ENCODE data around the gene TMOD2. TPM values are rescaled to one million over a fixed set of nuclear protein-coding genes. Genes with fewer than 3 reads are reported as not detected.

Gene TMOD2
- total RNA-seq, 1 experiment from 2014 or later: 3.6 TPM

DNA sequence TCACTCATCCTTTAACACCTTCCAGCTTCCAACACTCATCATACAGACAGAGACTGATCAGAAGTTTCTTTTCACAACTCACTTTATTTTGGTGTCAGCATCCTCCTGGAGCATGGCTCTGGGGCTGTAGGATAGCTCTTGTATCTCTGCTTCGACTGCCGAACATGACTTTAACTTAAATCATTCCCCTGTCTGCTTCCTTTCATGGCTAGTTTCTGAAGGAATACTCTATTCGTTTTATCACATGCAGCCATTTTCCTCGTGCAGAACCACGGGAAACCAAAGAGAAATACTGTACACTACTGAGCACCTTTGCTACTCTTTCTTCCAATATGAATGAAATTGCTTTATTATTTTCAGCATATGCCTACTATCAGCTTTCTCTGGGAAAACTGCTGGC is 2.1 kb upstream of the TMOD2 start:
- Mint-ChIP-seq H3K36me3 (no peaks in the 10 kb centered on the region), H3K27ac (no peak overlapping the region), H3K27me3 (ENCODE audit: low read depth) (peaks cover 64% of the 10 kb centered on the region), H3K4me3 (no peak overlapping the region), H3K9me3 (no peaks in the 10 kb centered on the region), H3K4me1 (peaks cover 5% of the 10 kb centered on the region)
- no peak for TF ChIP-seq NR3C1 (CRISPR knock-in tag; conservative IDR thresholded peaks at IDR 0.05; ENCODE audit: low read depth)
- no peak for TF ChIP-seq HMGXB4 (CRISPR knock-in tag; IDR thresholded peaks at IDR 0.05)
- TF ChIP-seq, protein P1, sequence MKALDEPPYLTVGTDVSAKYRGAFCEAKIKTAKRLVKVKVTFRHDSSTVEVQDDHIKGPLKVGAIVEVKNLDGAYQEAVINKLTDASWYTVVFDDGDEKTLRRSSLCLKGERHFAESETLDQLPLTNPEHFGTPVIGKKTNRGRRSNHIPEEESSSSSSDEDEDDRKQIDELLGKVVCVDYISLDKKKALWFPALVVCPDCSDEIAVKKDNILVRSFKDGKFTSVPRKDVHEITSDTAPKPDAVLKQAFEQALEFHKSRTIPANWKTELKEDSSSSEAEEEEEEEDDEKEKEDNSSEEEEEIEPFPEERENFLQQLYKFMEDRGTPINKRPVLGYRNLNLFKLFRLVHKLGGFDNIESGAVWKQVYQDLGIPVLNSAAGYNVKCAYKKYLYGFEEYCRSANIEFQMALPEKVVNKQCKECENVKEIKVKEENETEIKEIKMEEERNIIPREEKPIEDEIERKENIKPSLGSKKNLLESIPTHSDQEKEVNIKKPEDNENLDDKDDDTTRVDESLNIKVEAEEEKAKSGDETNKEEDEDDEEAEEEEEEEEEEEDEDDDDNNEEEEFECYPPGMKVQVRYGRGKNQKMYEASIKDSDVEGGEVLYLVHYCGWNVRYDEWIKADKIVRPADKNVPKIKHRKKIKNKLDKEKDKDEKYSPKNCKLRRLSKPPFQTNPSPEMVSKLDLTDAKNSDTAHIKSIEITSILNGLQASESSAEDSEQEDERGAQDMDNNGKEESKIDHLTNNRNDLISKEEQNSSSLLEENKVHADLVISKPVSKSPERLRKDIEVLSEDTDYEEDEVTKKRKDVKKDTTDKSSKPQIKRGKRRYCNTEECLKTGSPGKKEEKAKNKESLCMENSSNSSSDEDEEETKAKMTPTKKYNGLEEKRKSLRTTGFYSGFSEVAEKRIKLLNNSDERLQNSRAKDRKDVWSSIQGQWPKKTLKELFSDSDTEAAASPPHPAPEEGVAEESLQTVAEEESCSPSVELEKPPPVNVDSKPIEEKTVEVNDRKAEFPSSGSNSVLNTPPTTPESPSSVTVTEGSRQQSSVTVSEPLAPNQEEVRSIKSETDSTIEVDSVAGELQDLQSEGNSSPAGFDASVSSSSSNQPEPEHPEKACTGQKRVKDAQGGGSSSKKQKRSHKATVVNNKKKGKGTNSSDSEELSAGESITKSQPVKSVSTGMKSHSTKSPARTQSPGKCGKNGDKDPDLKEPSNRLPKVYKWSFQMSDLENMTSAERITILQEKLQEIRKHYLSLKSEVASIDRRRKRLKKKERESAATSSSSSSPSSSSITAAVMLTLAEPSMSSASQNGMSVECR (CRISPR knock-in tag; IDR thresholded peaks at IDR 0.05; ENCODE audit: borderline replicate concordance): no peak
- no peak for TF ChIP-seq STAT6 (CRISPR knock-in tag; conservative IDR thresholded peaks at IDR 0.05; ENCODE audit: low read depth)
- ATAC-seq (no peak), DNase-seq (ENCODE audit: low spot score) (no peak)
- ChIA-PET POLR2A (no interaction called here), CTCF (interaction anchor here (1.2 kb wide), 1 partner anchor 99 kb away, joined by 3 read pairs; no protein-coding TSS in a partner anchor)

DNA sequence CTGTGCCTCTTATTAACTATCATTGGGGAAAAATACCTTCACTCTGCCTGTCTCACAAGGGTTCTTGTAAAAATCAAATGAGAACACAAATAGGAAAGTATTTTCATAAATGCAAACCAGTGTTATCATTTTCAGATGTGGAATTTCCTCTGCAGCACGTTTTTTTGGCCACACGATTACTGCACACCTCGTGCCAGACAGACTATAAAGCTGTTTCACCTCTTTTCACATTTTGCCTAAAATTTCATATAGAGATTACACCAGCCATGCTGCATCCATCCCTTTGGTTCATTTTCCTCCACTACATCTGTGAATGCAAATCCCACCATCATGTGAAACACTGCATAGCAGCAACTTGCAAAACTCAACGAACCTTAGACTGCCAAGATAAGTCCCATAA is 1.2 kb upstream of the TMOD2 start:
- ChIA-PET POLR2A (no interaction called here), CTCF (no interaction called here)
- TF ChIP-seq NR3C1 (CRISPR knock-in tag; conservative IDR thresholded peaks at IDR 0.05; ENCODE audit: low read depth) (no peak), FOXK1 (CRISPR knock-in tag; IDR thresholded peaks at IDR 0.05) (no peak), GRHL2 (CRISPR knock-in tag; IDR thresholded peaks at IDR 0.05; ENCODE audit: insufficient replicate concordance, severe bottlenecking) (no peak), TEAD4 (CRISPR knock-in tag; IDR thresholded peaks at IDR 0.05) (no peak), ELF4 (CRISPR knock-in tag; IDR thresholded peaks at IDR 0.05; ENCODE audit: low read depth) (no peak), NFE2L1 (CRISPR knock-in tag; IDR thresholded peaks at IDR 0.05) (no peak), KAT7 (CRISPR knock-in tag; IDR thresholded peaks at IDR 0.05; ENCODE audit: borderline replicate concordance) (no peak), ZNF138 (CRISPR knock-in tag; conservative IDR thresholded peaks at IDR 0.05) (no peak), NFYB (CRISPR knock-in tag; conservative IDR thresholded peaks at IDR 0.05; ENCODE audit: low read depth) (no peak), FOXP1 (CRISPR knock-in tag; IDR thresholded peaks at IDR 0.05; ENCODE audit: borderline replicate concordance) (no peak), ZNF317 (CRISPR knock-in tag; IDR thresholded peaks at IDR 0.05; ENCODE audit: borderline replicate concordance, low read depth) (no peak), HMGA2 (CRISPR knock-in tag; IDR thresholded peaks at IDR 0.05) (no peak), NR2C2 (CRISPR knock-in tag; IDR thresholded peaks at IDR 0.05) (no peak)
- Mint-ChIP-seq H3K36me3 (no peaks in the 10 kb centered on the region), H3K27ac (no peak overlapping the region), H3K4me3 (peak overlapping the region; percentile 90), H3K27me3 (ENCODE audit: low read depth) (peaks cover 71% of the 10 kb centered on the region), H3K9me3 (no peaks in the 10 kb centered on the region), H3K4me1 (peaks cover 5% of the 10 kb centered on the region)
- ATAC-seq: no peak
- no peak for DNase-seq (ENCODE audit: low spot score)
